ENCODE results near the gene ATP13A5.

The ATP13A5 gene

GRCh38 chr3:193248848-193249468, 129.6 kb downstream of the ATP13A5 start:
- Histone ChIP-seq H3F3A (ENCODE audit: control insufficient read depth, insufficient read depth) (no peaks in the 10 kb centered on the region), H4K20me1 (ENCODE audit: control insufficient read depth, insufficient read depth, low read depth, low read length) (no peaks in the 10 kb centered on the region), H3K36me3 (ENCODE audit: control insufficient read depth, low read length) (no peaks in the 10 kb centered on the region), H3K4me2 (ENCODE audit: low read length) (no peak overlapping the region), H3K27ac (ENCODE audit: low read depth, low read length) (no peak overlapping the region), H3K27me3 (ENCODE audit: control insufficient read depth, low read length) (no peaks in the 10 kb centered on the region), H3K9me3 (ENCODE audit: control insufficient read depth, insufficient read depth, low read length) (no peaks in the 10 kb centered on the region), H3K9me2 (replicated peaks; ENCODE audit: control insufficient read depth, low read length) (no peaks in the 10 kb centered on the region), H3K79me2 (ENCODE audit: control insufficient read depth, low read length) (no peaks in the 10 kb centered on the region), H3K4me3 (ENCODE audit: low read length) (no peak overlapping the region), H3K4me1 (ENCODE audit: control insufficient read depth, low read length) (no peaks in the 10 kb centered on the region)
- no peak for TF ChIP-seq EZH2phosphoT487 (IDR thresholded peaks at IDR 0.05; ENCODE audit: borderline replicate concordance, low read length)
- TF ChIP-seq, protein P1, sequence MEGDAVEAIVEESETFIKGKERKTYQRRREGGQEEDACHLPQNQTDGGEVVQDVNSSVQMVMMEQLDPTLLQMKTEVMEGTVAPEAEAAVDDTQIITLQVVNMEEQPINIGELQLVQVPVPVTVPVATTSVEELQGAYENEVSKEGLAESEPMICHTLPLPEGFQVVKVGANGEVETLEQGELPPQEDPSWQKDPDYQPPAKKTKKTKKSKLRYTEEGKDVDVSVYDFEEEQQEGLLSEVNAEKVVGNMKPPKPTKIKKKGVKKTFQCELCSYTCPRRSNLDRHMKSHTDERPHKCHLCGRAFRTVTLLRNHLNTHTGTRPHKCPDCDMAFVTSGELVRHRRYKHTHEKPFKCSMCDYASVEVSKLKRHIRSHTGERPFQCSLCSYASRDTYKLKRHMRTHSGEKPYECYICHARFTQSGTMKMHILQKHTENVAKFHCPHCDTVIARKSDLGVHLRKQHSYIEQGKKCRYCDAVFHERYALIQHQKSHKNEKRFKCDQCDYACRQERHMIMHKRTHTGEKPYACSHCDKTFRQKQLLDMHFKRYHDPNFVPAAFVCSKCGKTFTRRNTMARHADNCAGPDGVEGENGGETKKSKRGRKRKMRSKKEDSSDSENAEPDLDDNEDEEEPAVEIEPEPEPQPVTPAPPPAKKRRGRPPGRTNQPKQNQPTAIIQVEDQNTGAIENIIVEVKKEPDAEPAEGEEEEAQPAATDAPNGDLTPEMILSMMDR (IDR thresholded peaks at IDR 0.05; ENCODE audit: low read depth, low read length, poor library complexity, severe bottlenecking) = no peak

DNA sequence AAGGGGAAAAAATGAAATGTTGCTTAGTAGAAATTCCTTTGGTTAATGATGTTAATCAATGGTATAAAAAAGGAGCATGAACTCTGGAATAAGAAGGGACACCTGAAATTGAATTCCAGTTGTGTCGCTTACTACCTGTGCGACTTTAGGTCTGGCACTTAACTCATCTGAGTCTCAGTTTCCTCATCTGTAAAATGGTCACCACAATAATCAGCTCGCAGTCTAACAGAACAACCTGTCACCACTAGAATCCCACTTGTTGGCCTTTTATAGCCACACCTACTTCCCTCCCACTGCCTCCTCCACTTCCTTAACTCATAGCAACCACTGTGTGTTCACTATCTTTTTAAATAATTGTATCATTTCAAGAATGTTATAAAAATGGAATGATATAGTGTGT, 135.0 kb downstream of the ATP13A5 start:
- no peaks in the 10 kb centered on the region for H3F3A ChIP-seq (ENCODE audit: control insufficient read depth, insufficient read depth)
- H3K9me2 ChIP-seq (replicated peaks; ENCODE audit: control insufficient read depth, low read length) = no peaks in the 10 kb centered on the region
- H3K36me3 ChIP-seq (ENCODE audit: control insufficient read depth, low read length) = no peaks in the 10 kb centered on the region
- H3K4me1 ChIP-seq (ENCODE audit: control insufficient read depth, low read length) = no peaks in the 10 kb centered on the region
- H3K9me3 ChIP-seq (ENCODE audit: control insufficient read depth, insufficient read depth, low read length) = no peaks in the 10 kb centered on the region
- H3K4me3 ChIP-seq (ENCODE audit: low read length) = no peak overlapping the region
- H3K4me2 ChIP-seq (ENCODE audit: low read length) = no peak overlapping the region
- no peak for TF ChIP-seq EZH2phosphoT487 (IDR thresholded peaks at IDR 0.05; ENCODE audit: borderline replicate concordance, low read length)
- TF ChIP-seq, protein P1 (IDR thresholded peaks at IDR 0.05; ENCODE audit: low read depth, low read length, poor library complexity, severe bottlenecking) = no peak
- H3K27me3 ChIP-seq (ENCODE audit: control insufficient read depth, low read length) = no peaks in the 10 kb centered on the region
- H4K20me1 ChIP-seq (ENCODE audit: control insufficient read depth, insufficient read depth, low read depth, low read length) = no peaks in the 10 kb centered on the region
- H3K79me2 ChIP-seq (ENCODE audit: control insufficient read depth, low read length) = no peaks in the 10 kb centered on the region
- no peak overlapping the region for H3K27ac ChIP-seq (ENCODE audit: low read depth, low read length)

DNA sequence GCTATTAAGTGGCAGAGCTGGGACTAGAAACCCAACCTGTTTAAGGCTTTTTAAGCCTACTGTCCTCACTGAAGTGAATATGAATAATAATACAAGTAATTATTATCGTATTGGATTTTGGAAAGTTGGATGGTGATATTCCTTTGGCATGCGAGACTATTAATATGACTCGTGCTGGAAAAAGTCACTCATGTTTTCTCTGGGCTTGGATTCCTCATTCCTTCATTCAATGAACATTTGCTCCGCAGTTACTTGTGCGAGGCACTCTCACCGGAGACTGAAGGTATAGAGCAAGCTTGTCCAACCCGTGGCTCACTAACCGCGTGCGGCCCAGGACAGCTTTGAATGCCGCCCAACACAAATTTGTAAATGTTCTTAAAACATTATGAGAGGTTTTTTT, 136.8 kb downstream of the ATP13A5 start:
- no peak overlapping the region for H3K27ac ChIP-seq (ENCODE audit: low read depth, low read length)
- H3K4me1 ChIP-seq (ENCODE audit: control insufficient read depth, low read length) = no peaks in the 10 kb centered on the region
- no peaks in the 10 kb centered on the region for H3K9me2 ChIP-seq (replicated peaks; ENCODE audit: control insufficient read depth, low read length)
- TF ChIP-seq EZH2phosphoT487 (IDR thresholded peaks at IDR 0.05; ENCODE audit: borderline replicate concordance, low read length) = no peak
- TF ChIP-seq, protein P1 (IDR thresholded peaks at IDR 0.05; ENCODE audit: low read depth, low read length, poor library complexity, severe bottlenecking) = no peak
- H3K9me3 ChIP-seq (ENCODE audit: control insufficient read depth, insufficient read depth, low read length) = no peaks in the 10 kb centered on the region
- no peaks in the 10 kb centered on the region for H3K36me3 ChIP-seq (ENCODE audit: control insufficient read depth, low read length)
- no peaks in the 10 kb centered on the region for H4K20me1 ChIP-seq (ENCODE audit: control insufficient read depth, insufficient read depth, low read depth, low read length)
- no peak overlapping the region for H3K4me2 ChIP-seq (ENCODE audit: low read length)
- no peak overlapping the region for H3K4me3 ChIP-seq (ENCODE audit: low read length)
- no peaks in the 10 kb centered on the region for H3K79me2 ChIP-seq (ENCODE audit: control insufficient read depth, low read length)
- no peaks in the 10 kb centered on the region for H3K27me3 ChIP-seq (ENCODE audit: control insufficient read depth, low read length)
- H3F3A ChIP-seq (ENCODE audit: control insufficient read depth, insufficient read depth) = no peaks in the 10 kb centered on the region

Measured in DOHH2 (cell line).